Smooth muscle cell (in vitro differentiated cells): ENCODE measurements around the gene TRAK1. TPM values are rescaled to one million over a fixed set of nuclear protein-coding genes. Genes with fewer than 3 reads are reported as not detected.
"Not testable (repeated sequence)": the region's sequence is repeated elsewhere in the genome, so short reads cannot be mapped to it uniquely, and the experiment has no call there.

Source experiments
- DNase-seq: peaks from one replicate; lab custom pipeline; 2025; ENCODE audit not compliant: unreplicated experiment; lab: John Stamatoyannopoulos, UW
- H2AFZ ChIP-seq: fragments of 200-600 bp; sonication (generic); 2 replicates; pipeline ENCODE4 v1.6.0; 2016; ENCODE audit warnings: antibody characterized with exemption, low read depth, mild to moderate bottlenecking
- H3F3A ChIP-seq: fragments of 200-600 bp; sonication (generic); 2 replicates; pipeline ENCODE4 v1.6.0; 2017; ENCODE audit warnings: antibody characterized with exemption, low read depth
- H3K27ac ChIP-seq: fragments of 200-600 bp; sonication (generic); 2 replicates; pipeline ENCODE4 v1.5.1; 2016; ENCODE audit warnings: low read depth, mild to moderate bottlenecking
- H3K27me3 ChIP-seq: fragments of 200-600 bp; sonication (generic); 2 replicates; pipeline ENCODE4 v1.6.1; 2016; ENCODE audit warnings: low read depth, mild to moderate bottlenecking
- H3K36me3 ChIP-seq: fragments of 200-600 bp; sonication (generic); 2 replicates; pipeline ENCODE4 v1.5.1; 2016; ENCODE audit warnings: low read depth
- H3K4me1 ChIP-seq: fragments of 200-600 bp; sonication (generic); 2 replicates; pipeline ENCODE4 v1.5.1; 2016; ENCODE audit warnings: low read depth
- H3K4me2 ChIP-seq: fragments of 200-600 bp; sonication (generic); 2 replicates; pipeline ENCODE4 v1.6.0; 2016; ENCODE audit warnings: mild to moderate bottlenecking
- H3K4me3 ChIP-seq: fragments of 200-600 bp; sonication (generic); 2 replicates; pipeline ENCODE4 v1.5.1; 2016; ENCODE audit warnings: mild to moderate bottlenecking
- H3K79me2 ChIP-seq: fragments of 200-600 bp; sonication (generic); 2 replicates; pipeline ENCODE4 v1.6.0; 2016; ENCODE audit warnings: low read depth, mild to moderate bottlenecking
- H3K9ac ChIP-seq: fragments of 200-600 bp; sonication (generic); 2 replicates; pipeline ENCODE4 v1.6.0; 2016; ENCODE audit warnings: low read depth
- H3K9me3 ChIP-seq: fragments of 200-600 bp; sonication (generic); replicated peaks from 2 replicates; pipeline ENCODE4 v1.5.1; 2016; ENCODE audit warnings: low read depth
- H4K20me1 ChIP-seq: fragments of 200-600 bp; sonication (generic); 2 replicates; pipeline ENCODE4 v1.6.0; 2016; ENCODE audit warnings: low read depth
- WGBS: methylation state at CpG from one replicate; pipeline ENCODE4 v1.1.7; 2016; ENCODE audit warnings: low lambda C conversion rate; 5-methylcytosine and 5-hydroxymethylcytosine counted together
- polyA plus RNA-seq: library from polyadenylated mRNA; unstranded; fragments of >200 nt; fragmentation: Nextera tagmentation; extraction: Ambion mirVana; gene quantifications from 2 replicates; pipeline ENCODE4 v1.2.1, GENCODE V29; 2016
- total RNA-seq: library from RNA; depleted of rRNA; stranded (reverse); fragments of >200 nt; gene quantifications from 2 replicates; pipeline ENCODE4 v1.2.3, GENCODE V29; 2014
- TF ChIP-seq, protein P1 (sequence below): fragments of 200-600 bp; sonication (generic); IDR thresholded peaks from 2 replicates; pipeline ENCODE4 v1.5.1; 2017; ENCODE audit warnings: borderline replicate concordance, mild to moderate bottlenecking, antibody characterized with exemption; ENCODE audit not compliant: insufficient read depth, poor library complexity, severe bottlenecking

The TRAK1 gene
- total and polyA plus RNA-seq, 2 experiments from 2014 or later: 8.7 to 16.3 TPM

DNA sequence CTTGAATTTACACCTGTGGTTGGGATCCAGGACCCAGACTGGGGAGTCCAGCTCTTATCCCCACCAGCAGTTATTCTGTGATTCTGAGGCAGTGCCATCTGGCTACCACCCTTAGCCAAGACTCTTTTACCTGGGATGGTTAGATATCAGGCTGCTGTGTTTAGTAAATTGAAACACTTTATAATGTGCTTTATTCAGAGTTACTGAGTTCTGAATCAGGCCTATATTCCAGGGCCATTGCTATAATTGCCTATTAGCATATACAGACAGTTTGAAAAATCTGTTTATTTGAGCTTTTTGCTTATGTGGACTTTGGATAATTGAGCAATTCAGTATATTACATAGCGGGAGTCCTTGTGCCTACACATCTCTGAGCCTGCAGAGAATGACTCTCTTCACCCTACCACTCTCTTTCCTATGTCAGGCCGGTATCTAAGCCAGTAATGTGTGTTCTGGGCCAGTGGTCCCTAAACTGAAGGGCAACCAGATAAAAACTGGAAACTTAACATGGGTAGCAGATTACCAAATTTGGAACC lies 45.4 kb upstream of the TRAK1 start:
- WGBS: 50% methylated on average over 2 of the region's 2 CpGs
- peak overlapping the region; percentile 1 for H3K4me2 ChIP-seq
- TF ChIP-seq, protein P1, sequence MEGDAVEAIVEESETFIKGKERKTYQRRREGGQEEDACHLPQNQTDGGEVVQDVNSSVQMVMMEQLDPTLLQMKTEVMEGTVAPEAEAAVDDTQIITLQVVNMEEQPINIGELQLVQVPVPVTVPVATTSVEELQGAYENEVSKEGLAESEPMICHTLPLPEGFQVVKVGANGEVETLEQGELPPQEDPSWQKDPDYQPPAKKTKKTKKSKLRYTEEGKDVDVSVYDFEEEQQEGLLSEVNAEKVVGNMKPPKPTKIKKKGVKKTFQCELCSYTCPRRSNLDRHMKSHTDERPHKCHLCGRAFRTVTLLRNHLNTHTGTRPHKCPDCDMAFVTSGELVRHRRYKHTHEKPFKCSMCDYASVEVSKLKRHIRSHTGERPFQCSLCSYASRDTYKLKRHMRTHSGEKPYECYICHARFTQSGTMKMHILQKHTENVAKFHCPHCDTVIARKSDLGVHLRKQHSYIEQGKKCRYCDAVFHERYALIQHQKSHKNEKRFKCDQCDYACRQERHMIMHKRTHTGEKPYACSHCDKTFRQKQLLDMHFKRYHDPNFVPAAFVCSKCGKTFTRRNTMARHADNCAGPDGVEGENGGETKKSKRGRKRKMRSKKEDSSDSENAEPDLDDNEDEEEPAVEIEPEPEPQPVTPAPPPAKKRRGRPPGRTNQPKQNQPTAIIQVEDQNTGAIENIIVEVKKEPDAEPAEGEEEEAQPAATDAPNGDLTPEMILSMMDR: no peak

DNA sequence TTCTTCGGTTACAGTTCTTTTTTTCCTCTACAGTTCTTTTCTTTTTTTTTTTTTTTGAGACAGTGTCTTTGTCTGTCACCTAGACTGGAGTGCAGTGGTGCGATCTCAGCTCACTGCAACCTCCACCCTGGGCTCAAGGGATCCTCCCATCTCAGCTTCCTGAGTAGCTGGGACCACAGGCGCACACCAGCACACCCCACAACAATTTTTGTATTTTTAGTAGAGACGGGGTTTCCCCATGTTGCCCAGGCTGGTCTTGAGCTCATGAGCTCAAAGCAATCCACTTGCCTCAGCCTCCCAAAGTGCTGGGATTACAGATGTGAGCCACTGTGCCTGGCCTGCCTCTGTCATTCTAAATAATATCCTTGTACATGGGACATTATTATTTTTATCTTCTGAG lies 42.6 kb upstream of the TRAK1 start:
- not testable (repeated sequence) for H3K4me3 ChIP-seq, H3K27ac ChIP-seq, H4K20me1 ChIP-seq, H3K4me2 ChIP-seq, H3K36me3 ChIP-seq, DNase-seq, H3K9me3 ChIP-seq, H3K9ac ChIP-seq, H2AFZ ChIP-seq, H3K27me3 ChIP-seq
- peaks cover 47% of the 10 kb centered on the region for H3K4me1 ChIP-seq
- peaks cover 36% of the 10 kb centered on the region for H3F3A ChIP-seq
- peaks cover 38% of the 10 kb centered on the region for H3K79me2 ChIP-seq
- 52% methylated on average over 4 of the region's 4 CpGs for WGBS

More for the DNA sequence above, 45.4 kb upstream of the TRAK1 start:
- H3K36me3 ChIP-seq: no peaks in the 10 kb centered on the region
- H3F3A ChIP-seq: peaks cover 26% of the 10 kb centered on the region
- peaks cover 53% of the 10 kb centered on the region for H3K79me2 ChIP-seq
- H3K9me3 ChIP-seq: no peaks in the 10 kb centered on the region
- H3K27me3 ChIP-seq: no peaks in the 10 kb centered on the region
- no peak for DNase-seq
- no peaks in the 10 kb centered on the region for H4K20me1 ChIP-seq
- H3K27ac ChIP-seq: peak overlapping the region; percentile 59
- no peak overlapping the region for H2AFZ ChIP-seq
- H3K4me1 ChIP-seq: peaks cover 38% of the 10 kb centered on the region
- no peak overlapping the region for H3K4me3 ChIP-seq
- no peak overlapping the region for H3K9ac ChIP-seq

DNA sequence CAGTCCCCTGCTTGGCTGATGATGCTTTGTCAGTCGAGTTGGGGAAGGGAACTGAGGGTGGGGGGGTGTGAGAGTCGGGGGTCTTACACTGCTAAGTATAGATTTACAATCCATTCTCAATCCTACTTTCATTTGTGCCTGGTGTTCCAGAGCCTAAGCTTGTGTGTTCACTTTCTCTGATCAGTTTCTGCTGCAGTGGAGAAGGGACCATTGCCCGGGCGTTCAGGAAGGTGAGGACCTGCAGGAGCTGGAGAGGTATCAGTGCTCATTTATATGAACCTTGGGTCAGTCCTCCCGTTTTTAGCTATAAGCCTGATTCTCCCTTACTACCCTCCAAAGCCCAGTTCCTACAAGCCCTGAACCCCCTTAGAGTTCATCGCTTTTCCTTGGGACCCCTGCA lies 41.0 kb upstream of the TRAK1 start:
- no peaks in the 10 kb centered on the region for H3K9me3 ChIP-seq
- H3K36me3 ChIP-seq: no peaks in the 10 kb centered on the region
- TF ChIP-seq, protein P1: no peak
- peaks cover 26% of the 10 kb centered on the region for H3F3A ChIP-seq
- no peak overlapping the region for H2AFZ ChIP-seq
- H3K9ac ChIP-seq: no peak overlapping the region
- peaks cover 42% of the 10 kb centered on the region for H3K79me2 ChIP-seq
- WGBS: 98% methylated on average over 6 of the region's 6 CpGs
- no peak overlapping the region for H3K27ac ChIP-seq
- H3K27me3 ChIP-seq: no peaks in the 10 kb centered on the region
- DNase-seq: no peak
- H4K20me1 ChIP-seq: no peaks in the 10 kb centered on the region
- no peak overlapping the region for H3K4me3 ChIP-seq
- peaks cover 37% of the 10 kb centered on the region for H3K4me1 ChIP-seq
- H3K4me2 ChIP-seq: no peak overlapping the region

DNA sequence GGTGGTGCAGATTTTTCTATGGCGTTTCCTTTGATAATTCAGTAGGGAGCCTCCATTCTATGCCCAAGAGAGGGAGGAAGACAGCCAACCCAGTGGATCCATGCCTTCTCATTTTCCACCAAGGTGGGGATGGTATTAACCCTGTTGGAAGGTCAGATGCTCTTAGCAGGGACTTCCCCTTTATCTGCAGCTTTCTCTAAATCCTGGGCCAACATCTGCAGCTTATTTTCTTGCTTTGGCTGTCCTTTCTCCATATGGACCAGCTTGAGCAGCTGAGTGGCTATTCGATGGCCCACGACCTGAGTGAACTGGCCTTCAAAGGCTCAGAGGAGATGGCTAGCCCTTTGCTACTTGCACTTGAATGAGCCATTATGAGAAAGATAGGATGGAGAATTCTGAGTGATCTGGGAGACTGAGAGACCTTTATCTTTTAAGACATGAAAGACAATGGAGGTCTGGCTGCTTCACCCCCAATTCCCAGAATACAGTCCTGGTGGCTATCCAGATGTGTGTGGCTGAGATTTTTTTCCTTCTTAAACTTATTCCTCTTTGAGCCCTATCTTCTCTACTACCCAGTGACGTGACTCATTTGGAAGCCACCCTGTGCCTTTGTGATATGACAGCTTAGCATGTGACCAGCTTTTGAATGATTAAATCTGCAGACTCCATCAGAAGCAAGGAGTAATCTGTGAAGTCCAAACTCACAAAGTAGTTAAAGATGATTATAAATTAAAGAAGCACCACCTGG lies 39.6 kb upstream of the TRAK1 start:
- H3K27ac ChIP-seq: peak overlapping the region; percentile 92
- no peak for DNase-seq
- TF ChIP-seq, protein P1: no peak
- H3F3A ChIP-seq: peaks cover 21% of the 10 kb centered on the region
- no peaks in the 10 kb centered on the region for H4K20me1 ChIP-seq
- H3K4me3 ChIP-seq: no peak overlapping the region
- no peak overlapping the region for H2AFZ ChIP-seq
- no peaks in the 10 kb centered on the region for H3K36me3 ChIP-seq
- peak overlapping the region; percentile 60 for H3K4me2 ChIP-seq
- 66% methylated on average over 4 of the region's 4 CpGs for WGBS
- H3K9ac ChIP-seq: peak overlapping the region; percentile 55
- H3K9me3 ChIP-seq: no peaks in the 10 kb centered on the region
- no peaks in the 10 kb centered on the region for H3K27me3 ChIP-seq
- peaks cover 53% of the 10 kb centered on the region for H3K79me2 ChIP-seq
- H3K4me1 ChIP-seq: peaks cover 28% of the 10 kb centered on the region
